Activated T-cell treated with anti-CD3 and anti-CD28 coated beads, Interleukin-2, amount 50 U/mL, for 72 hours (primary cell): ENCODE results near the gene S100A2. TPM values are rescaled to one million over a fixed set of nuclear protein-coding genes. Genes with fewer than 3 reads are reported as not detected.
A peak's percentile ranks its signal among the peaks of the same experiment; 100 is the strongest.

Experiments used
- ATAC-seq, 2 donors: fragments of 150-1000 bp; cut with Tn5 transposase; replicated peaks in 1 of 2; 2 replicates each; pipeline ENCODE4 v1.10.0; 2021; ENCODE audit warnings: moderate library complexity in 2 of 2, mild to moderate bottlenecking in 1 of 2
- DNase-seq, 2 donors: peaks; one replicate each; pipeline ENCODE4 v3.0.0; 2021 to 2022; ENCODE audit warnings: mixed read lengths in 1 of 2
- H3K27ac Mint-ChIP-seq: one replicate; pipeline ENCODE4 v1.8.0; 2022; ENCODE audit warnings: mild to moderate bottlenecking, moderate library complexity, mixed read lengths
- H3K27me3 Mint-ChIP-seq: one replicate; pipeline ENCODE4 v1.8.0; 2022; ENCODE audit warnings: low read depth, mixed read lengths
- H3K36me3 Mint-ChIP-seq, 2 donors: one replicate each; pipeline ENCODE4 v1.8.0; 2022; ENCODE audit warnings: mixed read lengths in 2 of 2, mild to moderate bottlenecking in 1 of 2; ENCODE audit not compliant: insufficient read depth in 2 of 2
- H3K4me1 Mint-ChIP-seq: one replicate; pipeline ENCODE4 v1.8.0; 2022; ENCODE audit warnings: low read depth, mixed read lengths
- H3K4me3 Mint-ChIP-seq, 2 donors: one replicate each; pipeline ENCODE4 v1.8.0; 2022; ENCODE audit warnings: mild to moderate bottlenecking in 2 of 2, mixed read lengths in 2 of 2, moderate library complexity in 2 of 2
- H3K9me3 Mint-ChIP-seq, 2 donors: one replicate each; pipeline ENCODE4 v1.8.0; 2022; ENCODE audit warnings: mixed read lengths in 2 of 2
- total RNA-seq, 2 donors: library from RNA; stranded (reverse); gene quantifications; one replicate each; pipeline ENCODE4 v1.2.3, GENCODE V29; 2022

The S100A2 gene
- total RNA-seq, result 1 to 10 TPM; 1.7 to 5.0 TPM

- peak; percentile 68 to 69 for ATAC-seq
- Mint-ChIP-seq H3K4me1 (peaks cover 56% of the 10 kb centered on the region), H3K36me3 (no peaks in the 10 kb centered on the region), H3K4me3 (peak within 1 kb of the TSS; percentile 79 to 83), H3K27ac (peak within 1 kb of the TSS; percentile 96), H3K27me3 (peaks cover 5% of the 10 kb centered on the region), H3K9me3 (no peaks in the 10 kb centered on the region)
- peak; percentile 72 to 82 for DNase-seq
Measured at GRCh38 chr1:153565529-153566374, at the start of gene S100A2. Gene S100A2, minus strand, starts transcription at chr1:153565844. Its CDS starts 1,967 bp downstream, at chr1:153563877.

- DNase-seq (no peak), ATAC-seq (no peak)
- H3K4me1 Mint-ChIP-seq, result peaks cover 19% of the 10 kb centered on the region
- no peaks in the 10 kb centered on the region for H3K9me3 Mint-ChIP-seq
- H3K4me3 Mint-ChIP-seq, result no peak overlapping the region
- peaks cover 0 to 1% of the 10 kb centered on the region in 2 donors for H3K36me3 Mint-ChIP-seq
- no peaks in the 10 kb centered on the region for H3K27me3 Mint-ChIP-seq
- no peak overlapping the region for H3K27ac Mint-ChIP-seq
Measured at GRCh38 chr1:153615406-153615805, 49.8 kb upstream of the S100A2 start.

GRCh38 chr1:153614906-153615305 lies 49.3 kb upstream of the S100A2 start:
- H3K4me3 Mint-ChIP-seq, result no peak overlapping the region
- H3K27me3 Mint-ChIP-seq, result no peaks in the 10 kb centered on the region
- peaks cover 19% of the 10 kb centered on the region for H3K4me1 Mint-ChIP-seq
- peaks cover 0 to 1% of the 10 kb centered on the region in 2 donors for H3K36me3 Mint-ChIP-seq
- H3K9me3 Mint-ChIP-seq, result no peaks in the 10 kb centered on the region
- no peak overlapping the region for H3K27ac Mint-ChIP-seq
- no peak for ATAC-seq
- no peak for DNase-seq

- Mint-ChIP-seq H3K27ac (no peak overlapping the region), H3K9me3 (no peaks in the 10 kb centered on the region), H3K36me3 (peaks cover 0 to 1% of the 10 kb centered on the region in 2 donors), H3K27me3 (no peaks in the 10 kb centered on the region), H3K4me1 (peaks cover 19% of the 10 kb centered on the region), H3K4me3 (no peak overlapping the region)
- no peak for ATAC-seq
- DNase-seq, result no peak
Measured at GRCh38 chr1:153614189-153614900, 48.7 kb upstream of the S100A2 start.

- no peaks in the 10 kb centered on the region for H3K27me3 Mint-ChIP-seq
- H3K4me1 Mint-ChIP-seq, result peaks cover 19% of the 10 kb centered on the region
- H3K36me3 Mint-ChIP-seq, result no peaks in the 10 kb centered on the region
- no peak for DNase-seq
- ATAC-seq, result no peak
- no peak overlapping the region for H3K27ac Mint-ChIP-seq
- H3K4me3 Mint-ChIP-seq, result no peak overlapping the region
- no peaks in the 10 kb centered on the region for H3K9me3 Mint-ChIP-seq
Measured at GRCh38 chr1:153613406-153613805, 47.8 kb upstream of the S100A2 start.

- Mint-ChIP-seq H3K27me3 (no peaks in the 10 kb centered on the region), H3K4me3 (no peak within 1 kb of the TSS), H3K4me1 (peaks cover 19% of the 10 kb centered on the region), H3K9me3 (no peaks in the 10 kb centered on the region), H3K36me3 (no peaks in the 10 kb centered on the region), H3K27ac (no peak within 1 kb of the TSS)
- DNase-seq (no peak), ATAC-seq (no peak)
Measured at GRCh38 chr1:153612755-153613331, 47.2 kb upstream of the S100A2 start, which contains the start of gene S100A16. Gene S100A16, minus strand, starts transcription at chr1:153613137. Its CDS starts 4,986 bp downstream, at chr1:153608151.

GRCh38 chr1:153612111-153612754 lies 46.6 kb upstream of the S100A2 start:
- ATAC-seq (no peak), DNase-seq (no peak)
- Mint-ChIP-seq H3K27me3 (no peaks in the 10 kb centered on the region), H3K27ac (no peak overlapping the region), H3K4me1 (peaks cover 17% of the 10 kb centered on the region), H3K36me3 (no peaks in the 10 kb centered on the region), H3K9me3 (no peaks in the 10 kb centered on the region), H3K4me3 (no peak overlapping the region)

GRCh38 chr1:153611356-153611755 lies 45.7 kb upstream of the S100A2 start:
- Mint-ChIP-seq H3K27ac (no peak overlapping the region), H3K9me3 (no peaks in the 10 kb centered on the region), H3K36me3 (no peaks in the 10 kb centered on the region), H3K4me3 (no peak overlapping the region), H3K27me3 (no peaks in the 10 kb centered on the region), H3K4me1 (peaks cover 8% of the 10 kb centered on the region)
- DNase-seq (no peak), ATAC-seq (no peak)

- no peaks in the 10 kb centered on the region for H3K27me3 Mint-ChIP-seq
- no peak overlapping the region for H3K4me3 Mint-ChIP-seq
- no peak overlapping the region for H3K27ac Mint-ChIP-seq
- DNase-seq (no peak), ATAC-seq (no peak)
- no peaks in the 10 kb centered on the region for H3K36me3 Mint-ChIP-seq
- peaks cover 4% of the 10 kb centered on the region for H3K4me1 Mint-ChIP-seq
- no peaks in the 10 kb centered on the region for H3K9me3 Mint-ChIP-seq
Measured at GRCh38 chr1:153610811-153611301, 45.2 kb upstream of the S100A2 start.

- no peak overlapping the region for H3K27ac Mint-ChIP-seq
- no peak for ATAC-seq
- H3K4me1 Mint-ChIP-seq, result no peaks in the 10 kb centered on the region
- no peaks in the 10 kb centered on the region for H3K9me3 Mint-ChIP-seq
- no peaks in the 10 kb centered on the region for H3K27me3 Mint-ChIP-seq
- no peak overlapping the region for H3K4me3 Mint-ChIP-seq
- no peaks in the 10 kb centered on the region for H3K36me3 Mint-ChIP-seq
- no peak for DNase-seq
Measured at GRCh38 chr1:153610334-153610733, 44.7 kb upstream of the S100A2 start.

GRCh38 chr1:153609585-153609907 lies 43.9 kb upstream of the S100A2 start:
- Mint-ChIP-seq H3K27me3 (no peaks in the 10 kb centered on the region), H3K27ac (no peak overlapping the region), H3K4me3 (no peak overlapping the region), H3K36me3 (no peaks in the 10 kb centered on the region), H3K4me1 (no peaks in the 10 kb centered on the region), H3K9me3 (no peaks in the 10 kb centered on the region)
- ATAC-seq, result no peak
- DNase-seq, result no peak

- no peak for DNase-seq
Measured at GRCh38 chr1:153608742-153609584, 43.3 kb upstream of the S100A2 start.

More at GRCh38 chr1:153608742-153609584, 43.3 kb upstream of the S100A2 start:
- Mint-ChIP-seq H3K9me3 (no peaks in the 10 kb centered on the region), H3K36me3 (no peaks in the 10 kb centered on the region), H3K27me3 (no peaks in the 10 kb centered on the region), H3K4me1 (no peaks in the 10 kb centered on the region), H3K27ac (no peak overlapping the region), H3K4me3 (no peak overlapping the region)
- no peak for ATAC-seq
